Endothelial cell (in vitro differentiated cells): ENCODE measurements around the gene CACHD1. TPM values are rescaled to one million over a fixed set of nuclear protein-coding genes. Genes with fewer than 3 reads are reported as not detected.

Source experiments
- DNase-seq: peaks from one replicate; pipeline ENCODE4 v3.0.0; 2021; ENCODE audit warnings: low spot score
- H3K27ac Mint-ChIP-seq: one replicate; pipeline ENCODE4 v1.8.0; 2021; ENCODE audit warnings: mixed read lengths, inconsistent platforms; ENCODE audit not compliant: unreplicated experiment
- H3K27me3 Mint-ChIP-seq: one replicate; pipeline ENCODE4 v1.8.0; 2021; ENCODE audit warnings: mild to moderate bottlenecking, moderate library complexity, mixed read lengths, inconsistent platforms; ENCODE audit not compliant: unreplicated experiment
- H3K36me3 Mint-ChIP-seq: one replicate; pipeline ENCODE4 v1.8.0; 2021; ENCODE audit warnings: mild to moderate bottlenecking, low read depth, mixed read lengths, inconsistent platforms; ENCODE audit not compliant: unreplicated experiment
- H3K4me1 Mint-ChIP-seq: one replicate; pipeline ENCODE4 v1.8.0; 2021; ENCODE audit warnings: mild to moderate bottlenecking, mixed read lengths, inconsistent platforms; ENCODE audit not compliant: unreplicated experiment
- H3K4me3 Mint-ChIP-seq: one replicate; pipeline ENCODE4 v1.8.0; 2021; ENCODE audit warnings: mild to moderate bottlenecking, mixed read lengths, inconsistent platforms; ENCODE audit not compliant: unreplicated experiment
- H3K9me3 Mint-ChIP-seq: one replicate; pipeline ENCODE4 v1.8.0; 2021; ENCODE audit warnings: mixed read lengths, inconsistent platforms; ENCODE audit not compliant: unreplicated experiment
- total RNA-seq: library from RNA; stranded (reverse); fragmentation: NEBNext Ultra II Directional; extraction: Animal tissue kit (Norgen Biotek cat#: 25700); gene quantifications from one replicate; pipeline ENCODE4 v1.2.1, GENCODE V29; 2021; ENCODE audit not compliant: unreplicated experiment
- TF ChIP-seq, protein P1 (sequence below): fragments of 200-600 bp; sonication (generic); IDR thresholded peaks from one replicate; pipeline ENCODE4 v1.5.0; 2021; ENCODE audit warnings: antibody characterized with exemption; ENCODE audit not compliant: unreplicated experiment

CACHD1 gene
- total RNA-seq, 1 donor from 2014 or later, result 48.6 TPM

DNA sequence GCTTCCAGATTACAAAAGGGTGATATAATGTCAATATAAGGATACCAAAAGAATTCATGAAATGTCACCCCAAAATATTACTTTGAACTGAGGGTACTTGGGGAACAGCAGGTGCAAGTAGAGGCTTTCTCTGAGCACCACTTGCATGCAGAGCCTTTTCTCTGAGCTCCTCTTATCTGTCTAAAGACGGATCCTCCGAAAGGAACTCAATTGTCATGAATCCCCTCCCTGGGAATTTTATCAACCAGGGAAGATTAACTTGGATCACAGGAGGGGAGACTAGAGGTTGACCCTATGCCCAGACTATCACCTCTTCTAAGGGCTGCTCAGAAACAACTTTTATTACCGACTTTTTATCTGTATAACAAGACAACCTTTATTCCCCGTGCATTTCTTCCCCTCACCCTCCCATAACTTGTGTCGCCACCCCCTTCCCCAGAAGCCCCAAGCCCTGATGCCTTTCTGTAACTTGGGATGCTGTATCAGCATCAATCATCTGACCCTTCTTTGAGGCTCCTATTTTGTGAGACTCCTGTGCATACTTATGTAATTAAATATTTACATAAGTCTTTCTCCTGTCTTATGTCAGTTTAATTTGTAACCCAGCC is 94.1 kb downstream of the CACHD1 start:
- no peak overlapping the region for H3K27ac Mint-ChIP-seq
- peaks cover 22% of the 10 kb centered on the region for H3K4me1 Mint-ChIP-seq
- TF ChIP-seq, protein P1, sequence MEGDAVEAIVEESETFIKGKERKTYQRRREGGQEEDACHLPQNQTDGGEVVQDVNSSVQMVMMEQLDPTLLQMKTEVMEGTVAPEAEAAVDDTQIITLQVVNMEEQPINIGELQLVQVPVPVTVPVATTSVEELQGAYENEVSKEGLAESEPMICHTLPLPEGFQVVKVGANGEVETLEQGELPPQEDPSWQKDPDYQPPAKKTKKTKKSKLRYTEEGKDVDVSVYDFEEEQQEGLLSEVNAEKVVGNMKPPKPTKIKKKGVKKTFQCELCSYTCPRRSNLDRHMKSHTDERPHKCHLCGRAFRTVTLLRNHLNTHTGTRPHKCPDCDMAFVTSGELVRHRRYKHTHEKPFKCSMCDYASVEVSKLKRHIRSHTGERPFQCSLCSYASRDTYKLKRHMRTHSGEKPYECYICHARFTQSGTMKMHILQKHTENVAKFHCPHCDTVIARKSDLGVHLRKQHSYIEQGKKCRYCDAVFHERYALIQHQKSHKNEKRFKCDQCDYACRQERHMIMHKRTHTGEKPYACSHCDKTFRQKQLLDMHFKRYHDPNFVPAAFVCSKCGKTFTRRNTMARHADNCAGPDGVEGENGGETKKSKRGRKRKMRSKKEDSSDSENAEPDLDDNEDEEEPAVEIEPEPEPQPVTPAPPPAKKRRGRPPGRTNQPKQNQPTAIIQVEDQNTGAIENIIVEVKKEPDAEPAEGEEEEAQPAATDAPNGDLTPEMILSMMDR, result no peak
- no peak for DNase-seq
- H3K36me3 Mint-ChIP-seq, result peaks cover 3% of the 10 kb centered on the region
- H3K9me3 Mint-ChIP-seq, result no peaks in the 10 kb centered on the region
- H3K4me3 Mint-ChIP-seq, result no peak overlapping the region
- H3K27me3 Mint-ChIP-seq, result peaks cover 1% of the 10 kb centered on the region

DNA sequence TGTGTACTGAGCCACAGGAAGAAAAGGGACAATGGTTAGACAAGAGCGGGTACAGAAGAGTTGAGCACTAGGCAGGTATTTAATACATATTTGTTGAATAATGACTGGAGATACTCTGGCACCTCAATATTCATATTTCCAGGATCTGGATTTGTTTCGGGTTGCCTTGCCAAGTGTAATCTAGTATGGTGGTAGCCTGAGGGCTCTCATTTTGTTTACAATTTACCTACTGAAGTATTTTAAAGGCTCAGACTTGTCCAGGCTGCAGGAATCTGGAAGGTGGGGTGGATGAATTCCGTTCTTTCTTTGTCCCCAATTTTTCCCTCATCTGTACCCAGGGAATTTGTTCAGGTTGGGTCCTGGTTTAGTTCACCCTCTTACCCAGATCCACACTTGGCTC is 95.0 kb downstream of the CACHD1 start:
- H3K27ac Mint-ChIP-seq, result no peak overlapping the region
- peaks cover 29% of the 10 kb centered on the region for H3K4me1 Mint-ChIP-seq
- TF ChIP-seq, protein P1, result no peak

DNA sequence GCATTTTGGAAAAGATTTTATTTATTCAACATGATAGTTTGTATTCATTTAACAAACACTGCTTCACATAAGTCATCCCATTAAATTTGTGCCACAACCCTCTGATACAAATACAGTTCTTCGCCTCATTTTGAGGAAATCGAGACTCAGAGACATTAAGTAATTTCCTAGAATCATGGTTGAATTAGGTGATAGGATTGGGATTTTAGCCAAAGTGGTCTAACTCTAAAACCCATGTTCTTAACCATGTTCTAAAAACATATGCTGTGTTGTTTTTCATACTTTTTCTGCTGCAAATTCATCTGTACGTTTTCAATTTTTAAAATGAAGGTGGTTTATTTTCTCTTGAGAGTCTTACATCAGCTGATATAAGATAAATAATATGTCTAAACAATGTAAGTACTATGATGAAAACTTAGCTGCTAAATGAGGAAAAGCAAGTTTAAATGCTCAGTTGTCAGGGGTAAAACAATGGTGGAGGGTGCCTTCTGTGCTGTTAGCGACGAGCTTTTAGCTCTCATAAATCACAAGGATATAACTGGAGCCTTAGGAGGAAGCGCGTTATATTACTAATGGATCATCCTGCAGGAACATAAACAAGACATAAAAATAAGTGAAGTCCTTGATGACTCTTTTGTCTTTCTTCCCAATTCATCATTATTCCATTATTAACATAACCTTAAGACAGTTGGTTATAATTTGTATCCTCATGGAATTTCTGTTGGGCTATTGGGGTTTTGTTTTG is 97.7 kb downstream of the CACHD1 start:
- Mint-ChIP-seq H3K9me3 (no peaks in the 10 kb centered on the region), H3K4me1 (peaks cover 50% of the 10 kb centered on the region)

More for the DNA sequence above, 95.0 kb downstream of the CACHD1 start:
- Mint-ChIP-seq H3K9me3 (no peaks in the 10 kb centered on the region), H3K36me3 (no peaks in the 10 kb centered on the region), H3K4me3 (no peak overlapping the region), H3K27me3 (peaks cover 1% of the 10 kb centered on the region)
- no peak for DNase-seq

DNA sequence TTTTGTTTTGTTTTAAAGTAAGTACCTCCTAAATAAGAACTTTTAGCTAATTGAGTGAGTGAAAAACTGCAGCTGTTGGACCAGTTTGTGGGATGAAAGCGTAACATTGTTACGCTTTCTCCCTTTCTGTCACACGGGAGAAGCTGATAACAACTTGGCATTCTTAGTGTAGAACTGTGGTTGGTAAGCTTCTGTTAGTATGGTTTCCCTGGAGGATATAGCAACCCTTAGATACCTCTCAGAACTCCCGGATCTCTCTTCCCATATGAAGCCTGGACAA is 98.2 kb downstream of the CACHD1 start:
- H3K27ac Mint-ChIP-seq, result no peak overlapping the region
- H3K4me1 Mint-ChIP-seq, result peaks cover 53% of the 10 kb centered on the region
- TF ChIP-seq, protein P1, result no peak
- H3K36me3 Mint-ChIP-seq, result no peaks in the 10 kb centered on the region
- DNase-seq, result no peak
- no peak overlapping the region for H3K4me3 Mint-ChIP-seq
- H3K9me3 Mint-ChIP-seq, result no peaks in the 10 kb centered on the region
- H3K27me3 Mint-ChIP-seq, result no peaks in the 10 kb centered on the region

More for the DNA sequence above, 97.7 kb downstream of the CACHD1 start:
- TF ChIP-seq, protein P1, result no peak
- Mint-ChIP-seq H3K27ac (peak overlapping the region; percentile 62), H3K36me3 (no peaks in the 10 kb centered on the region), H3K4me3 (no peak overlapping the region), H3K27me3 (no peaks in the 10 kb centered on the region)
- no peak for DNase-seq

DNA sequence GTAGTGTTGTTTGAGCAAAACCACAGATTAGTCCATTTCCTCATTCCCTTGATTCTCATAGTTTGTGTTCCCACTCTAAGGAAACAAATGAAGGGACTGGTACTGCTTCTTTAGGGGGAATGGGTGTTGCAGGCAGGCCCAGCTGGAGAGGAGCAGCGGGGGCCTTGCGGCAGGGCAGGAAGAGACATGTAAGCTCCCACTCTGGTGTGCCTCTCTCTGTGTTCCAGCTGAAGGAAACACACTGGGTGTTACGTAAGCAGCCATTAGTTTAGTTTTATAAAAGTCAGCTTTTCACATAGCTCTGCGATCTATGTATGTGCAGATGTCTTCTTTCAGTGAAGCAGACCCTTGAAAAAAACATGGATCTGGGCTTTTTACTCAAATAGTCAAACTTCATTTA is 99.5 kb downstream of the CACHD1 start:
- TF ChIP-seq, protein P1, result no peak
- no peaks in the 10 kb centered on the region for H3K9me3 Mint-ChIP-seq
- peak overlapping the region; percentile 42 for H3K27ac Mint-ChIP-seq
- peaks cover 51% of the 10 kb centered on the region for H3K4me1 Mint-ChIP-seq
- H3K27me3 Mint-ChIP-seq, result no peaks in the 10 kb centered on the region
- H3K36me3 Mint-ChIP-seq, result no peaks in the 10 kb centered on the region
- DNase-seq, result no peak
- H3K4me3 Mint-ChIP-seq, result no peak overlapping the region
